HepG2 (cell line): ENCODE data around the gene DHTKD1. TPM values are rescaled to one million over a fixed set of nuclear protein-coding genes. Genes with fewer than 3 reads are reported as not detected.

Experiments
- CEBPG ChIP-seq: IDR thresholded peaks from 2 replicates; pipeline ENCODE4 v1.6.1; 2016
- CENPX ChIP-seq: sonication (generic); formaldehyde crosslinking; IDR thresholded peaks from 2 replicates; pipeline ENCODE4 v1.9.0; 2021; ENCODE audit warnings: mild to moderate bottlenecking, missing genetic modification reagents, moderate library complexity
- CREB1 ChIP-seq, 2 experiments: fragments of 450-650 bp in 1 of 2; IDR thresholded peaks; 2 replicates each; pipeline ENCODE4 v1.6.1; 2016 to 2017; ENCODE audit warnings: control low read depth in 1 of 2, mild to moderate bottlenecking in 1 of 2, missing compliant biosample characterization in 1 of 2, missing genetic modification characterization in 1 of 2
- ESRRA ChIP-seq: sonication (generic); formaldehyde crosslinking; IDR thresholded peaks from 2 replicates; pipeline ENCODE4 v1.5.1; 2020; ENCODE audit warnings: mild to moderate bottlenecking, low read depth, missing genetic modification reagents
- ETV6 ChIP-seq: sonication (generic); formaldehyde crosslinking; conservative IDR thresholded peaks from 2 replicates; pipeline ENCODE4 v1.4.0; 2020; ENCODE audit warnings: missing genetic modification reagents
- FOXA1 ChIP-seq, 2 experiments: fragments of 450-650 bp in 1 of 2; sonication (generic) in 1 of 2; formaldehyde crosslinking in 1 of 2; IDR thresholded peaks; 2 replicates each; pipeline versions ENCODE4 v1.4.0 to v1.6.1; 2016 to 2020; ENCODE audit warnings: missing genetic modification reagents in 1 of 2
- FOXM1 ChIP-seq: sonication (generic); formaldehyde crosslinking; IDR thresholded peaks from 2 replicates; pipeline ENCODE4 v1.5.0; 2020; ENCODE audit warnings: missing genetic modification reagents
- FOXO1 ChIP-seq: sonication (generic); formaldehyde crosslinking; IDR thresholded peaks from 2 replicates; pipeline ENCODE4 v1.4.0; 2020; ENCODE audit warnings: missing genetic modification reagents
- FUBP1 ChIP-seq: sonication (generic); formaldehyde crosslinking; IDR thresholded peaks from 2 replicates; pipeline ENCODE4 v1.5.1; 2020; ENCODE audit warnings: missing genetic modification reagents, mild to moderate bottlenecking, borderline replicate concordance
- KLF12 ChIP-seq: sonication (generic); formaldehyde crosslinking; IDR thresholded peaks from 2 replicates; pipeline ENCODE4 v1.4.0; 2020; ENCODE audit warnings: missing genetic modification reagents, borderline replicate concordance
- KLF6 ChIP-seq: IDR thresholded peaks from 2 replicates; pipeline ENCODE4 v1.8.0; 2016; ENCODE audit warnings: missing biosample characterization, missing genetic modification reagents
- MATR3 ChIP-seq: sonication (generic); formaldehyde crosslinking; IDR thresholded peaks from 2 replicates; pipeline ENCODE4 v1.4.0; 2020; ENCODE audit warnings: missing genetic modification reagents
- MTERF4 ChIP-seq: sonication (generic); formaldehyde crosslinking; IDR thresholded peaks from 2 replicates; pipeline ENCODE4 v1.8.0; 2023; ENCODE audit warnings: mild to moderate bottlenecking, missing genetic modification reagents
- NFIC ChIP-seq: IDR thresholded peaks from 2 replicates; pipeline ENCODE4 v1.6.1; 2012; ENCODE audit warnings: mild to moderate bottlenecking, low read length, inconsistent platforms
- PAF1 ChIP-seq: IDR thresholded peaks from 2 replicates; pipeline ENCODE4 v1.6.1; 2016; ENCODE audit warnings: missing genetic modification reagents, missing compliant biosample characterization
- PTBP1 ChIP-seq: fragments of 200-400 bp; formaldehyde crosslinking; IDR thresholded peaks from 2 replicates; pipeline ENCODE4 v1.6.1; 2018; ENCODE audit warnings: low read length, low read depth; ENCODE audit not compliant: poor library complexity, severe bottlenecking
- SUZ12 ChIP-seq: fragments of 150-350 bp; IDR thresholded peaks from 2 replicates; pipeline ENCODE4 v1.6.1; 2014; ENCODE audit warnings: low read depth, low read length
- TAF1 ChIP-seq: sonication (generic); formaldehyde crosslinking; IDR thresholded peaks from 2 replicates; pipeline ENCODE4 v1.4.0; 2020; ENCODE audit warnings: missing genetic modification reagents
- TOPORS ChIP-seq: sonication (generic); formaldehyde crosslinking; IDR thresholded peaks from 2 replicates; pipeline ENCODE4 v1.8.0; 2023; ENCODE audit warnings: mild to moderate bottlenecking, missing genetic modification reagents
- ZBTB3 ChIP-seq: sonication (generic); formaldehyde crosslinking; IDR thresholded peaks from 2 replicates; pipeline ENCODE4 v1.4.0; 2020; ENCODE audit warnings: low read depth, mild to moderate bottlenecking, moderate library complexity, missing genetic modification reagents, borderline replicate concordance
- ZEB1 ChIP-seq: IDR thresholded peaks from 2 replicates; pipeline ENCODE4 v1.6.1; 2012; ENCODE audit warnings: mild to moderate bottlenecking, low read depth, inconsistent platforms; ENCODE audit not compliant: insufficient replicate concordance
- ZKSCAN1 ChIP-seq: fragments of 150-350 bp; IDR thresholded peaks from 2 replicates; pipeline ENCODE4 v1.6.1; 2014; ENCODE audit warnings: low read length
- ZNF121 ChIP-seq: sonication (generic); formaldehyde crosslinking; IDR thresholded peaks from 2 replicates; pipeline ENCODE4 v1.5.0; 2020; ENCODE audit warnings: mild to moderate bottlenecking, missing genetic modification reagents
- ZNF34 ChIP-seq: sonication (generic); formaldehyde crosslinking; IDR thresholded peaks from 2 replicates; pipeline ENCODE4 v1.4.0; 2020; ENCODE audit warnings: mild to moderate bottlenecking, missing genetic modification reagents, borderline replicate concordance
- ZNF501 ChIP-seq: sonication (generic); formaldehyde crosslinking; IDR thresholded peaks from 2 replicates; pipeline ENCODE4 v1.5.1; 2020; ENCODE audit warnings: mild to moderate bottlenecking, moderate library complexity, missing genetic modification reagents
- ZNF552 ChIP-seq: sonication (generic); formaldehyde crosslinking; IDR thresholded peaks from 2 replicates; pipeline ENCODE4 v1.9.0; 2022; ENCODE audit warnings: missing genetic modification reagents, mild to moderate bottlenecking, borderline replicate concordance
- ZNF781 ChIP-seq: sonication (generic); formaldehyde crosslinking; IDR thresholded peaks from 2 replicates; pipeline ENCODE4 v1.5.1; 2020; ENCODE audit warnings: borderline replicate concordance, mild to moderate bottlenecking, missing genetic modification reagents; ENCODE audit errors: not compliant biosample characterization
- polyA plus RNA-seq, 8 experiments: library from polyadenylated mRNA; depleted of rRNA in 3 of 8; stranded (reverse) in 7 of 8; unstranded in 1 of 8; fragments of >200 nt; fragmentation: Illumina TruSeq in 4 of 8; extraction: Trizol in 4 of 8; gene quantifications; 2 replicates each; pipeline versions ENCODE4 v1.2.1 to v1.2.3, GENCODE V29; 2011 to 2016; ENCODE audit warnings: low read depth in 4 of 8, missing spikeins in 1 of 8, mixed read lengths in 1 of 8; ENCODE audit not compliant: insufficient read depth in 1 of 8
- total RNA-seq, 5 experiments: library from RNA; depleted of rRNA; stranded (reverse); fragments of >200 nt; fragmentation: Illumina TruSeq; extraction: Trizol; gene quantifications; 2 replicates each; pipeline ENCODE4 v1.2.3, GENCODE V29; 2016; ENCODE audit warnings: low read depth in 1 of 5

DHTKD1 gene
- total and polyA plus RNA-seq, 2 of the 13 experiments (the other 11 are each of a cell fraction or from before 2014, with no cell fraction given): 9.6 to 14.1 TPM

- TF ChIP-seq CEBPG (CRISPR knock-in tag): no peak
- no peak for TF ChIP-seq ZEB1
- 0 out of 2 replicates have a peak, but pooled peaks have one; percentile 31 for TF ChIP-seq MTERF4 (CRISPR knock-in tag)
- no peak for TF ChIP-seq FOXA1 (IDR thresholded peaks at IDR 0.05)
- TF ChIP-seq FOXA1 (CRISPR knock-in tag; IDR thresholded peaks at IDR 0.05): no peak
- TF ChIP-seq PAF1 (CRISPR knock-in tag): no peak
- TF ChIP-seq FOXO1: 0 out of 2 replicates have a peak, but pooled peaks have one; percentile 16
- TF ChIP-seq ZKSCAN1: no peak
- TF ChIP-seq ZNF34 (CRISPR knock-in tag): peak; percentile 38; the same call in 1 of the 2 replicates
- TF ChIP-seq KLF6 (CRISPR knock-in tag): 0 out of 2 replicates have a peak, but pooled peaks have one; percentile 5
- TF ChIP-seq ESRRA (CRISPR knock-in tag): peak; percentile 37; the same call in 1 of the 2 replicates
- no peak for TF ChIP-seq NFIC
- TF ChIP-seq MATR3 (CRISPR knock-in tag): no peak
- TF ChIP-seq ZBTB3: no peak
- TF ChIP-seq TOPORS (CRISPR knock-in tag): peak; percentile 89
- TF ChIP-seq ZNF121 (CRISPR knock-in tag): peak; percentile 17; the same call in 1 of the 2 replicates
- peak; percentile 45; the same call in 1 of the 2 replicates for TF ChIP-seq TAF1 (CRISPR knock-in tag)
- no peak for TF ChIP-seq PTBP1
- no peak; the same call in 1 of the 2 replicates for TF ChIP-seq CREB1 (IDR thresholded peaks at IDR 0.05)
- no peak for TF ChIP-seq CREB1 (CRISPR knock-in tag; IDR thresholded peaks at IDR 0.05)
- TF ChIP-seq ZNF501 (CRISPR knock-in tag): no peak
- no peak for TF ChIP-seq ETV6 (CRISPR knock-in tag)
- peak; percentile 49; the same call in 1 of the 2 replicates for TF ChIP-seq KLF12
- TF ChIP-seq FOXM1: no peak
- TF ChIP-seq SUZ12: no peak
- no peak for TF ChIP-seq ZNF552 (CRISPR knock-in tag)
- no peak for TF ChIP-seq FUBP1 (CRISPR knock-in tag)
- TF ChIP-seq CENPX (CRISPR knock-in tag): no peak
- no peak for TF ChIP-seq ZNF781 (CRISPR knock-in tag)
Observed at GRCh38 chr10:12129222-12130111, 60.7 kb downstream of the DHTKD1 start, which contains the start of gene SEC61A2 (continued).
